K562 (cell line): ENCODE results near the gene DIP2B. TPM values are rescaled to one million over a fixed set of nuclear protein-coding genes. Genes with fewer than 3 reads are reported as not detected.

Experiments used
- DDX20 ChIP-seq: fragments of 450-650 bp; IDR thresholded peaks from 2 replicates; pipeline ENCODE4 v1.6.1; 2016; ENCODE audit warnings: missing genetic modification characterization, low read depth, mild to moderate bottlenecking, missing compliant biosample characterization, moderate library complexity
- KAT7 ChIP-seq: sonication (generic); formaldehyde crosslinking; IDR thresholded peaks from 2 replicates; pipeline ENCODE4 v1.8.0; 2022; ENCODE audit warnings: missing genetic modification reagents, mild to moderate bottlenecking, borderline replicate concordance
- SREBF2 ChIP-seq: sonication (generic); formaldehyde crosslinking; IDR thresholded peaks from 2 replicates; pipeline ENCODE4 v1.4.0; 2020; ENCODE audit warnings: mild to moderate bottlenecking, missing genetic modification reagents
- TFAM ChIP-seq: fragments of 250-450 bp; sonication (Bioruptor Pico); conservative IDR thresholded peaks from 2 replicates; pipeline ENCODE4 v1.5.0; 2021; ENCODE audit warnings: mild to moderate bottlenecking, moderate library complexity
- THRAP3 ChIP-seq: fragments of 450-650 bp; IDR thresholded peaks from 2 replicates; pipeline ENCODE4 v1.6.1; 2016; ENCODE audit warnings: mild to moderate bottlenecking, inconsistent platforms, borderline replicate concordance
- ZNF280B ChIP-seq: fragments of 250-450 bp; sonication (Bioruptor Pico); IDR thresholded peaks from 2 replicates; pipeline ENCODE4 v1.5.1; 2021; ENCODE audit warnings: mild to moderate bottlenecking
- ZNF407 ChIP-seq: fragments of 450-650 bp; IDR thresholded peaks from 2 replicates; pipeline ENCODE4 v1.6.1; 2016; ENCODE audit warnings: low read depth
- ZNF436 ChIP-seq: fragments of 250-450, 450-650 bp; sonication (Bioruptor Pico); formaldehyde crosslinking; IDR thresholded peaks from 2 replicates; pipeline ENCODE4 v1.7.0; 2020; ENCODE audit warnings: mild to moderate bottlenecking
- polyA plus RNA-seq, 8 experiments: library from polyadenylated mRNA; depleted of rRNA in 4 of 8; stranded (reverse) in 5 of 8; unstranded in 3 of 8; fragments of >200 nt; fragmentation: Nextera tagmentation in 2 of 8; fragmentation: Illumina TruSeq in 1 of 8; extraction: Ambion mirVana in 2 of 8; extraction: Trizol in 1 of 8; gene quantifications; 2 replicates each; pipeline versions ENCODE4 v1.2.1 to v1.2.3, GENCODE V29; 2011 to 2014; ENCODE audit warnings: inconsistent platforms in 1 of 8, missing spikeins in 1 of 8
- total RNA-seq, 7 experiments: library from RNA; depleted of rRNA in 6 of 7; stranded (reverse); fragments of >200 nt in 6 of 7; fragmentation: Illumina TruSeq in 2 of 7; extraction: Trizol in 2 of 7; gene quantifications; 2 replicates each; pipeline versions ENCODE4 v1.2.1 to v1.2.3, GENCODE V29; 2011 to 2021; ENCODE audit warnings: low replicate concordance in 1 of 7
- TF ChIP-seq, protein P1 (sequence below): sonication (generic); formaldehyde crosslinking; IDR thresholded peaks from 2 replicates; pipeline ENCODE4 v1.9.0; 2022; ENCODE audit warnings: mild to moderate bottlenecking, missing genetic modification reagents
- TF ChIP-seq, protein P2 (sequence below): sonication (generic); formaldehyde crosslinking; IDR thresholded peaks from 2 replicates; pipeline ENCODE4 v1.8.1; 2023; ENCODE audit warnings: missing genetic modification reagents, mild to moderate bottlenecking, borderline replicate concordance

DIP2B gene
- total and polyA plus RNA-seq, 9 of the 15 experiments (the other 6 are each of a cell fraction or from before 2014, with no cell fraction given) = 4.6 to 26.1 (median 18.8) TPM

GRCh38 chr12:50572760-50573159, 68.0 kb downstream of the DIP2B start (continued):
- TF ChIP-seq ZNF280B (CRISPR knock-in tag) (no peak), DDX20 (tag) (no peak), ZNF436 (CRISPR knock-in tag) (no peak), THRAP3 (no peak), ZNF407 (no peak), TFAM (CRISPR knock-in tag) (no peak), SREBF2 (CRISPR knock-in tag) (no peak), KAT7 (CRISPR knock-in tag) (no peak)
- TF ChIP-seq, protein P1, sequence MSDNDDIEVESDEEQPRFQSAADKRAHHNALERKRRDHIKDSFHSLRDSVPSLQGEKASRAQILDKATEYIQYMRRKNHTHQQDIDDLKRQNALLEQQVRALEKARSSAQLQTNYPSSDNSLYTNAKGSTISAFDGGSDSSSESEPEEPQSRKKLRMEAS = no peak
- TF ChIP-seq, protein P2, sequence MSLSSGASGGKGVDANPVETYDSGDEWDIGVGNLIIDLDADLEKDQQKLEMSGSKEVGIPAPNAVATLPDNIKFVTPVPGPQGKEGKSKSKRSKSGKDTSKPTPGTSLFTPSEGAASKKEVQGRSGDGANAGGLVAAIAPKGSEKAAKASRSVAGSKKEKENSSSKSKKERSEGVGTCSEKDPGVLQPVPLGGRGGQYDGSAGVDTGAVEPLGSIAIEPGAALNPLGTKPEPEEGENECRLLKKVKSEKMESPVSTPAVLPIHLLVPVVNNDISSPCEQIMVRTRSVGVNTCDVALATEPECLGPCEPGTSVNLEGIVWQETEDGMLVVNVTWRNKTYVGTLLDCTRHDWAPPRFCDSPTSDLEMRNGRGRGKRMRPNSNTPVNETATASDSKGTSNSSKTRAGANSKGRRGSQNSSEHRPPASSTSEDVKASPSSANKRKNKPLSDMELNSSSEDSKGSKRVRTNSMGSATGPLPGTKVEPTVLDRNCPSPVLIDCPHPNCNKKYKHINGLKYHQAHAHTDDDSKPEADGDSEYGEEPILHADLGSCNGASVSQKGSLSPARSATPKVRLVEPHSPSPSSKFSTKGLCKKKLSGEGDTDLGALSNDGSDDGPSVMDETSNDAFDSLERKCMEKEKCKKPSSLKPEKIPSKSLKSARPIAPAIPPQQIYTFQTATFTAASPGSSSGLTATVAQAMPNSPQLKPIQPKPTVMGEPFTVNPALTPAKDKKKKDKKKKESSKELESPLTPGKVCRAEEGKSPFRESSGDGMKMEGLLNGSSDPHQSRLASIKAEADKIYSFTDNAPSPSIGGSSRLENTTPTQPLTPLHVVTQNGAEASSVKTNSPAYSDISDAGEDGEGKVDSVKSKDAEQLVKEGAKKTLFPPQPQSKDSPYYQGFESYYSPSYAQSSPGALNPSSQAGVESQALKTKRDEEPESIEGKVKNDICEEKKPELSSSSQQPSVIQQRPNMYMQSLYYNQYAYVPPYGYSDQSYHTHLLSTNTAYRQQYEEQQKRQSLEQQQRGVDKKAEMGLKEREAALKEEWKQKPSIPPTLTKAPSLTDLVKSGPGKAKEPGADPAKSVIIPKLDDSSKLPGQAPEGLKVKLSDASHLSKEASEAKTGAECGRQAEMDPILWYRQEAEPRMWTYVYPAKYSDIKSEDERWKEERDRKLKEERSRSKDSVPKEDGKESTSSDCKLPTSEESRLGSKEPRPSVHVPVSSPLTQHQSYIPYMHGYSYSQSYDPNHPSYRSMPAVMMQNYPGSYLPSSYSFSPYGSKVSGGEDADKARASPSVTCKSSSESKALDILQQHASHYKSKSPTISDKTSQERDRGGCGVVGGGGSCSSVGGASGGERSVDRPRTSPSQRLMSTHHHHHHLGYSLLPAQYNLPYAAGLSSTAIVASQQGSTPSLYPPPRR (CRISPR knock-in tag) = no peak
